Right lung (tissue), 5 donors: ENCODE results near the gene ZNF35. TPM values are rescaled to one million over a fixed set of nuclear protein-coding genes. Genes with fewer than 3 reads are reported as not detected.

Experiments used
- DNase-seq, 2 donors: peaks; one replicate each; pipeline ENCODE4 v3.0.0-alpha.2; 2013
- polyA plus RNA-seq, 5 donors: library from polyadenylated mRNA; unstranded; fragments of 120-200 nt; gene quantifications; one replicate each; pipeline versions ENCODE4 v1.2.1 to v1.2.3, GENCODE V29; 2013; ENCODE audit warnings: inconsistent platforms in 1 of 5, low replicate concordance in 1 of 5; ENCODE audit not compliant: insufficient read length in 5 of 5, insufficient read depth in 1 of 5

Gene ZNF35
- polyA plus RNA-seq, 5 donors = 7.5 to 12.1 (median 11.2) TPM

- no peak for DNase-seq
Observed at GRCh38 chr3:44682182-44682896, 33.8 kb downstream of the ZNF35 start.

- DNase-seq = peak; percentile 64 to 69
Observed at GRCh38 chr3:44685128-44685800, 36.7 kb downstream of the ZNF35 start.

- DNase-seq = no peak
Observed at GRCh38 chr3:44687898-44688297, 39.4 kb downstream of the ZNF35 start.

Other genes with a start within 250 kb of the ZNF35 start
- gene ZNF445, start 171.1 kb upstream of the ZNF35 start, polyA plus RNA-seq = 10 to 100 TPM; 19.5 to 33.5 (median 26.5) TPM
- 10 to 100 TPM; 14.9 to 19.4 (median 18.9) TPM for gene ZKSCAN7, start 93.5 kb upstream of the ZNF35 start, polyA plus RNA-seq
- gene ZNF660, start 63.8 kb upstream of the ZNF35 start, polyA plus RNA-seq = 10 to 100 TPM in 4 of 5 donors, 1 to 10 TPM in 1; 9.5 to 27.0 (median 24.3) TPM
- gene ZNF197, start 23.7 kb upstream of the ZNF35 start, polyA plus RNA-seq = 10 to 100 TPM; 23.5 to 40.2 (median 35.6) TPM
- gene ZNF502, start 63.9 kb downstream of the ZNF35 start, polyA plus RNA-seq = 10 to 100 TPM in 4 of 5 donors, 1 to 10 TPM in 1; 9.1 to 15.0 (median 12.6) TPM
- gene ZNF501, start 80.9 kb downstream of the ZNF35 start, polyA plus RNA-seq = 10 to 100 TPM in 2 of 5 donors, 1 to 10 TPM in 3; 7.0 to 15.2 (median 9.9) TPM
- gene KIAA1143, start 112.9 kb downstream of the ZNF35 start, polyA plus RNA-seq = 10 to 100 TPM; 36.2 to 67.3 (median 61.7) TPM
- 10 to 100 TPM; 15.2 to 43.9 (median 24.7) TPM for gene KIF15, start 113.1 kb downstream of the ZNF35 start, polyA plus RNA-seq
- 10 to 100 TPM; 19.9 to 25.2 (median 22.8) TPM for gene TMEM42, start 213.2 kb downstream of the ZNF35 start, polyA plus RNA-seq
- gene TGM4, start 225.9 kb downstream of the ZNF35 start, polyA plus RNA-seq = under 1 TPM in 4 of 5 donors, not detected in 1; 0.03 to 0.09 (median 0.05) TPM